ENCODE measurements around the gene OIT3. TPM values are rescaled to one million over a fixed set of nuclear protein-coding genes. Genes with fewer than 3 reads are reported as not detected.

The OIT3 gene
- polyA plus RNA-seq (2012; ENCODE audit: insufficient read depth, insufficient read length, low read depth): not detected

- H3K36me3 ChIP-seq: no peaks in the 10 kb centered on the region
- H3K9me3 ChIP-seq: no peaks in the 10 kb centered on the region
These were observed at the start of gene OIT3 for GRCh38 chr10:72893136-72893798. Gene OIT3 (plus strand): TSS chr10:72893739. CDS start chr10:72893799, 60 bp downstream.

GRCh38 chr10:72846238-72846637 is 47.3 kb upstream of the OIT3 start:
- H3K4me3 ChIP-seq (ENCODE audit: low read depth, low read length): no peak overlapping the region
- no peaks in the 10 kb centered on the region for H3K36me3 ChIP-seq
- H3K4me1 ChIP-seq: no peaks in the 10 kb centered on the region
- no peak for DNase-seq
- TF ChIP-seq CTCF (IDR thresholded peaks at IDR 0.05; ENCODE audit: low read depth, low read length): no peak
- H3K9me3 ChIP-seq: no peaks in the 10 kb centered on the region
- H3K27me3 ChIP-seq: no peaks in the 10 kb centered on the region

More at GRCh38 chr10:72893136-72893798, at the start of gene OIT3:
- no peak for DNase-seq
- TF ChIP-seq CTCF (IDR thresholded peaks at IDR 0.05; ENCODE audit: low read depth, low read length): no peak
- Histone ChIP-seq H3K27me3 (no peaks in the 10 kb centered on the region), H3K4me1 (no peaks in the 10 kb centered on the region), H3K4me3 (ENCODE audit: low read depth, low read length) (no peak within 1 kb of the TSS)

GRCh38 chr10:72847681-72848080 is 45.9 kb upstream of the OIT3 start:
- TF ChIP-seq CTCF (IDR thresholded peaks at IDR 0.05; ENCODE audit: low read depth, low read length): no peak
- H3K4me1 ChIP-seq: no peaks in the 10 kb centered on the region
- H3K36me3 ChIP-seq: no peaks in the 10 kb centered on the region
- H3K4me3 ChIP-seq (ENCODE audit: low read depth, low read length): no peak overlapping the region
- no peaks in the 10 kb centered on the region for H3K27me3 ChIP-seq
- no peak for DNase-seq
- no peaks in the 10 kb centered on the region for H3K9me3 ChIP-seq

GRCh38 chr10:72850861-72851260 is 42.7 kb upstream of the OIT3 start:
- H3K27me3 ChIP-seq: no peaks in the 10 kb centered on the region
- no peaks in the 10 kb centered on the region for H3K36me3 ChIP-seq
- DNase-seq: no peak
- no peaks in the 10 kb centered on the region for H3K4me1 ChIP-seq
- no peaks in the 10 kb centered on the region for H3K9me3 ChIP-seq
- no peak for TF ChIP-seq CTCF (IDR thresholded peaks at IDR 0.05; ENCODE audit: low read depth, low read length)
- H3K4me3 ChIP-seq (ENCODE audit: low read depth, low read length): no peak overlapping the region

GRCh38 chr10:72851509-72851908 is 42.0 kb upstream of the OIT3 start:
- TF ChIP-seq CTCF (IDR thresholded peaks at IDR 0.05; ENCODE audit: low read depth, low read length): no peak
- Histone ChIP-seq H3K9me3 (no peaks in the 10 kb centered on the region), H3K4me1 (no peaks in the 10 kb centered on the region), H3K36me3 (no peaks in the 10 kb centered on the region), H3K4me3 (ENCODE audit: low read depth, low read length) (no peak overlapping the region), H3K27me3 (no peaks in the 10 kb centered on the region)
- no peak for DNase-seq

- Histone ChIP-seq H3K36me3 (no peaks in the 10 kb centered on the region), H3K27me3 (no peaks in the 10 kb centered on the region), H3K4me1 (no peaks in the 10 kb centered on the region), H3K4me3 (ENCODE audit: low read depth, low read length) (no peak overlapping the region), H3K9me3 (no peaks in the 10 kb centered on the region)
- DNase-seq: no peak
- TF ChIP-seq CTCF (IDR thresholded peaks at IDR 0.05; ENCODE audit: low read depth, low read length): no peak
These were observed 41.0 kb upstream of the OIT3 start for GRCh38 chr10:72852508-72852907.
